ENCODE data around the gene WFDC2.

DNA sequence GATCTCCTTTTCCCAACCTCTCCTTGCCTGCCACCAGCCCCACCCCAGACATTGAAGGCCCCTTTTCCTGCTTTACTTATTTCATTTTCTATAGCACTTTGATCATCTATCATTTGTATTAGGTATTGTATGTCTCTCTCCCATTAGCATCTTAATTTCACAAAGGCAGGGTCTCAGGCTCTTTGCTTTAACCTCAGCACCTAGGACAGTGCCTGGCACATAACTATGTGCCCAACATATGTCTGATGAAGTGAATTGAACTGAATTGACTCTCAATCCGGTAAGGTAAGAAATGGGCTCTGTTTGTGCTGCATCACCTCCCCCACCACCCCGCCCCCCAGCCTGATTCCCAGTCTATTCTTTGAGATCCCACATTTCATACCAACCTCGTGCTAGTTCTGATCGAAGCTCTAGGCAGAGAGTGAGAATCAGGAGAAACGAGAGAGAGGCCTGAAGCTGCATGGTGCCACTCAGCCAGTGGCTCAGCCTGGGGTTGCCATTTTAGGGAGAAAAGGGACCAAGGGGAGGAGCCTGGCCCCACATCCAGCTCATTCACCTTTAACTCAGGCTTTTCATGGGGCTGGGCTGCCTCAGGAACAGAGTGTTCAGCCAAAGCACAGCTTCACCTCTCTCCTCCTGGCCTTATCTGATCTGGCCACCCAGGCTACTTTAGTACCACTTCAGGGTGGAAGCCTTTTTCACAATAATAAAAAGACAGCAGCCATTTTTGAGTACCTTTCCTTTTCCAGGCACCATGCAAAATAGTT is 45.8 kb downstream of the WFDC2 start, which contains the start of gene SPINT3:
- TF ChIP-seq, protein P1, sequence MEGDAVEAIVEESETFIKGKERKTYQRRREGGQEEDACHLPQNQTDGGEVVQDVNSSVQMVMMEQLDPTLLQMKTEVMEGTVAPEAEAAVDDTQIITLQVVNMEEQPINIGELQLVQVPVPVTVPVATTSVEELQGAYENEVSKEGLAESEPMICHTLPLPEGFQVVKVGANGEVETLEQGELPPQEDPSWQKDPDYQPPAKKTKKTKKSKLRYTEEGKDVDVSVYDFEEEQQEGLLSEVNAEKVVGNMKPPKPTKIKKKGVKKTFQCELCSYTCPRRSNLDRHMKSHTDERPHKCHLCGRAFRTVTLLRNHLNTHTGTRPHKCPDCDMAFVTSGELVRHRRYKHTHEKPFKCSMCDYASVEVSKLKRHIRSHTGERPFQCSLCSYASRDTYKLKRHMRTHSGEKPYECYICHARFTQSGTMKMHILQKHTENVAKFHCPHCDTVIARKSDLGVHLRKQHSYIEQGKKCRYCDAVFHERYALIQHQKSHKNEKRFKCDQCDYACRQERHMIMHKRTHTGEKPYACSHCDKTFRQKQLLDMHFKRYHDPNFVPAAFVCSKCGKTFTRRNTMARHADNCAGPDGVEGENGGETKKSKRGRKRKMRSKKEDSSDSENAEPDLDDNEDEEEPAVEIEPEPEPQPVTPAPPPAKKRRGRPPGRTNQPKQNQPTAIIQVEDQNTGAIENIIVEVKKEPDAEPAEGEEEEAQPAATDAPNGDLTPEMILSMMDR (IDR thresholded peaks at IDR 0.05; ENCODE audit: low read depth, low read length, poor library complexity, severe bottlenecking): no peak
- no peak for TF ChIP-seq EZH2phosphoT487 (IDR thresholded peaks at IDR 0.05; ENCODE audit: borderline replicate concordance, low read length)
